GM19328 (cell line): ENCODE data around the gene LETM1.

Experiments used
- ATAC-seq: cut with Tn5 transposase; IDR thresholded peaks from one replicate; pipeline ENCODE4 v1.9.1; 2021; ENCODE audit warnings: mild to moderate bottlenecking, moderate library complexity; ENCODE audit not compliant: unreplicated experiment

Gene LETM1

GRCh38 chr4:1766106-1767060 lies 89.6 kb downstream of the LETM1 start:
- no peak for ATAC-seq

DNA sequence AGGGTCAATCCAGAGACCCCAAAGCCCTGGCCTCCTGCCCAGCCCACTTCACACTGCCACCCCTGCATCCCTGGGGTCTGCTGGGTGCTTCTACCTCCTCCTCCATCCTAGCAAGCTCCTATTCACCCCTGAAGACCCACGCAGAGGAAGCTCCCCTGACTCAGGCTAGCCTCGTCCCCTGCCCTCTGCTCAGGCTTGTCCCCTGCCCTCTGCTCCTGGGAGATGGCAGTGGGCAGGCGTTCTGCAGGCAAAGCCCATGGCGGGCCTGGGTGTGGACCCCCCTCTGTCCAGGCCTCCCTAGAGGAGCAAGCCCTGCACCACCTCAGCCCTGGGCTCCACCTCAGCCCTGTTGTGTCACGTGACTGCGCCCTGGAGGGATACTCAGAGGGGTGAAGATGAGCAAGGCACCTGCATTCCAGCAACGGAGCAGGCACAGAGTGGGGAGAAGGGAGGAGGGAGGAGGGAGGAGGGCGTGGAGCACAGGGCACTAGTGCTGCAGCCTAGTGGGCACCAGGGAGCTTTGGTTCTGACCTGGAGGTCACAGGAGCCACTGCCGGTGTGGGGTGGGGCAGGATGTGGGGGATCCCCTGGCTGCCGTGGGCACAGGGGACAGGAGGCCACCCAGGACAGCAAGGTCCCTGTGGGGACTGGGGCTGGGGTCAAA lies 90.4 kb downstream of the LETM1 start:
- ATAC-seq: no peak

DNA sequence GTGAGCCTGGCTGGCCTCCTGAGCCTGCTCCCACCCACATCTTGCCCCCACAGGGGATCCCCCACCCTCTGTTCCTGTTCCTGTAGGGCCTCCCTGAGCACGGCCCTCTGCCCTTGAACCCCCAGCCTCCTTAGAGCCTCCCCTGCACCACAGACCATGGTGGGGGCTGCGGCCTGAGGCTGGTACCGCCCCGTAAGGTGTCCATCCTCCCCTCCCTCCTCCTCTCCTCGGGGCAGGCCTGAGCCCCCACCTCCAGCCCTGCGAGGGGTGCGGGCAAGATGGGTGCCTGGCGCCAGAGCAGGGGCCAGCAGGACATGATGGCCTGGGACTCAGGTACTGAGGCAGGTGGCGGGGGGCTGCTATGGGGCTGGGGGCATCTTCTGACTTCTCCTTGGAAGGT lies 91.3 kb downstream of the LETM1 start:
- no peak for ATAC-seq

DNA sequence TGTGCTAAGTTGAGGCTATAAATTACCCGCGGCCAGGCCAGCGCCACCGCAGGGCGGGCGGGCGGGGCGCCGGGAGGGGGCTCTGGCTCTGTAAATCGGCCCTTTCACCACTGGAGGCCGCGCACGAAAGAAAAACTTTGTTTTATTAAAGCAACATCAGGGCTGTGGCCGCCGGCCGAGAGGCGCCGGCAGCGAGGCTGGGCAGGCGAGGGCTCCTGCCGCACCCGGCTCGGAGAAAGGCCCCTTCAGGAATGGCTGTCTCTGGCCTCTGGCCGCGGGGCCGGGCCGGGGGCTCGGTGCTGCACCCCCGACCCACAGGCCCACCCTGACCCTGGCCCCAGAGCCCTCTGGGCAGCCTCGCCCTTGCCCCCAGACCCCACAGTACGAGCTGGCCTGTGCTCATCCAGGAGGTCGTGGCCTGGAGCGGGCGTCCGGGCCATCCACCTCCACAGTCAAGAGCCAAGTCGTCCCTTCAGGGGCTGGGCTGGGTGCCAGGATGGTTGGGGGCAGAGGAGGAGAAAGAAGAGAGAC lies 92.3 kb downstream of the LETM1 start:
- no peak for ATAC-seq

DNA sequence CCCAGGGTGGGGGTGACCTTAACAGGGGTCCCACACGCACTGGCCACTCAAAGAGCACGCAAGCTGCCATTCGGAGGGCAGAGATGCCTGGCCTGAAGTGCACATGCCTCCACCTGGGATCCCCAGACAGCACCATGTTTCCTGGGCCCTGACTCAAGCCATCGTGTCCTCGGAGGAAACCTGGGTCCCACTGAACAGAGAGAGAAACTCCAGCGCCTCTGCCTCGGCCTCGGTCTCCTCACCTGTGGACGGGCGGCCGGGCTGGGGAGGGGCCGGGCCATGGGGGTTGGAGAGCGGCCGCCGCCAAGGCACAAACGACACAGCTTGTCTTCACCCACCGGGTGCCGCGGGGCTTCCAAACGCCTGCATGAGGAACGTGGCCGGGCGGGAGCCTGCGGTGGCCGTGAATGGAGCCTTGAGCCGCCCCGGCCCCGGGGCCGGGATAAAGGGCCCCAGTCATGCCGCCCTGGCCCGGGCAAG lies 92.8 kb downstream of the LETM1 start:
- no peak for ATAC-seq

- ATAC-seq: no peak
These were observed 93.5 kb downstream of the LETM1 start for GRCh38 chr4:1762264-1763010.
